Dedifferentiated amniotic fluid mesenchymal stem cell (primary cell): Measurements from ENCODE around the gene SLC48A1.

Experiments
- DNase-seq: peaks from one replicate; pipeline ENCODE4 v3.0.0-alpha.2; 2016; ENCODE audit errors: extremely low spot score

SLC48A1 gene

DNA sequence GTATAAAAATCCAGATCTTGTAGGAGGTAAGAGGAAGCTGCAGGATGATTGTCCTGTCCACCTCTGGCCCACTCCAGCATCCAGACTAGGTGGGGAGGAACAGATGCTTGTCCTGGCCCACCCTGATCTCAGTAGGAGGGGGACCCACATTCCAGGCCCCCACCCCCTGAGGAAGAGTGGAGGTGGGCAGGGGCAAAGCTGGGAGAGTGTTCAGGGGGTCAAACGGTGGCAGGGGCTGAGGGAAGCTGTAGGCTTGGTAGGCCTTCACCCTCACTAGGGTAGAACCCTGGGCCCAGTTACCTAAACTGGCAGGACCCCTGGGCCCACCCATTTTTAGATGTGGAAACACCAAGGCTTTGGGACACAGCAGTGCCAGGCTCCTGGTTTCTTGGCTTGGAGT, 4.1 kb downstream of the SLC48A1 start:
- no peak for DNase-seq

DNA sequence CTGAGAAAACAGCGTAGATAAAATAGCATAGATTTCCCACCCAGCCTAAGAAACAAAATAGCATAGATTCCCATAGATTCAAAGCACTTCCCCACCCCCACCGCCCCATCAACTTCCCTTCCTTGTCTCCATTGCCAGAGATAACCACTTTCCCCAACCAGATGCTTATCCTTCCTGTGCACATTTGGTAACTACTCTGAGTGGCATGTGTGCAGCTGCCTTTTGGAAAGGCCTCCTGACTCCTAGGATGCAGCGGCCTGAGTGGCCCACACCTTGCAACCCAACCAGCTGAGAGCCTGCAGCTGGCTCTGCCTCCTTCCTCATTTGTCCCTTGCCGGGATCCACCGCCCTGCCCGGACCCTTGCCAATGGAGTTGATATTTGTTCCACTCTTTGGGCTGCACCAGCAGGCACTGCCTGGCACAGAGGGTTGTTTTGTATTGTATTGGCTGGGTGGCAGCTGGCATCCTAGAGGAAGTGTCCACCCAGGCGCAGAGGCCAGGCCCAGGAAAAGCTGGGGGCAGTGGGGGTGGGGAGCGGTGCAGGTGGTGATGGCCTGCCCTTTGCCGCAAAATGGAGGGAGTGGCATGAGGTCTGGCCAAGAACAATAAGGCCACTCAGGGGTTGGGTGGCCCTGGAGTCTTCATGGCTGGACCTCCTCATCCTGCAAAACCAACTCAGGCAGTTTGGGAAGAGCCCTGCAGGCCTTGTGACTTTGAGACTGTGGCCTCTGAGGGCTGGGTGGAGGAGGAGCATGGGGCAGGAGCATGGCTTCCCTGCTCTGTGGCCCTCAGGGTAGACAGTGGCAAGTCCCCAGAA, 4.9 kb downstream of the SLC48A1 start:
- no peak for DNase-seq

DNA sequence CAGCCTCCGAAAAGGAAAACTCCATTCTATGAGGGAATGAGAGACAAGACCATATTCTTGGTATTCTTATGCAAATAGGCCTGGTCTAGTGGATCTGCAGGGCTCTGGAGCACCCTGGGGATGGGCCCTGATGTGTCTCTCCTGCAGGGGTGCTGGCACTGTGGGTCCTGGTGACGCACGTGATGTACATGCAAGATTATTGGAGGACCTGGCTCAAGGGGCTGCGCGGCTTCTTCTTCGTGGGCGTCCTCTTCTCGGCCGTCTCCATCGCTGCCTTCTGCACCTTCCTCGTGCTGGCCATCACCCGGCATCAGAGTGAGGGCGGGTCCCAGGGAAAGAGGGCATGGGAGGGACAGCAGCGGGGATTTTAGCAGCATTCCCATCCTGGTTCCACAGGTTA, 5.8 kb downstream of the SLC48A1 start:
- no peak for DNase-seq

GRCh38 chr12:47779301-47779942, 6.4 kb downstream of the SLC48A1 start:
- peak; percentile 84 for DNase-seq

GRCh38 chr12:47779943-47780504, 7.0 kb downstream of the SLC48A1 start:
- no peak for DNase-seq

GRCh38 chr12:47781479-47782371, 8.7 kb downstream of the SLC48A1 start:
- no peak for DNase-seq

- no peak for DNase-seq
Measured at GRCh38 chr12:47782372-47782770, 9.3 kb downstream of the SLC48A1 start.

DNA sequence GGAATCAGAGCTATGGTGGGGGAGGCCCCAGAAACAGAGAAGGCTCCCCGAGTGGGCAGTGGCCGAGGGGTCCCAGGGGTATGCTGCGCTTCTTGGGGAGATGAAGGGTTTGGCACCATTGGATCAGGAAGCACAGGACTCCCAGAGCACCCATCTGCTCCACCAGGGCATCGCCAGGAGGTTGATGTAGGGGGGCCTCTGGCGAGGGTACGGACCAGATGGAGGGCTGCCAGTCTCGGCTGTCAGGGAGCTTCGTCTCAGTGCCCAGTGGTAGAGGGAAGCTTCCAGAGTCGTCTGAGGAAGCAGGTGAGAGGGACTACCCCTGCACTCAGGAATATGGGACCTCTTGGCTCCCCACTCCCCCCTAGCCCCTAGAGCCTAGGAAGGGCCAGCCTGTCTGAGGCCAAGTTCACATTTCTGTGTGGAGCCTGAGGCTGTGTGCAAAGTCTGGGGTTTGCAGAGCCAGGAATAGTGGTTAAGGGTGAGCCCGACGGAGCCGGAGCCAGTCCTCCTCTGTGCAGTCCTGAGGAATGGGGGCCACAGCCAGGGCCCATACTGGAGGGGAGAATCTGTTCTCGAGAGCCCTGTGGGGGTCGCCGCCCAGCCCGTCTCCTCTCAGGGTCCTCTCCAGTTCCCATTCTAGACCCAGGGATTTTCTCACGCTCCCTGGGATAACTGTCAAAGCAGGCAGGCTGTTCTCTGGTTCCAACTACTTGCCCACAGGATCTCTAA, 10.2 kb downstream of the SLC48A1 start:
- DNase-seq: no peak

DNA sequence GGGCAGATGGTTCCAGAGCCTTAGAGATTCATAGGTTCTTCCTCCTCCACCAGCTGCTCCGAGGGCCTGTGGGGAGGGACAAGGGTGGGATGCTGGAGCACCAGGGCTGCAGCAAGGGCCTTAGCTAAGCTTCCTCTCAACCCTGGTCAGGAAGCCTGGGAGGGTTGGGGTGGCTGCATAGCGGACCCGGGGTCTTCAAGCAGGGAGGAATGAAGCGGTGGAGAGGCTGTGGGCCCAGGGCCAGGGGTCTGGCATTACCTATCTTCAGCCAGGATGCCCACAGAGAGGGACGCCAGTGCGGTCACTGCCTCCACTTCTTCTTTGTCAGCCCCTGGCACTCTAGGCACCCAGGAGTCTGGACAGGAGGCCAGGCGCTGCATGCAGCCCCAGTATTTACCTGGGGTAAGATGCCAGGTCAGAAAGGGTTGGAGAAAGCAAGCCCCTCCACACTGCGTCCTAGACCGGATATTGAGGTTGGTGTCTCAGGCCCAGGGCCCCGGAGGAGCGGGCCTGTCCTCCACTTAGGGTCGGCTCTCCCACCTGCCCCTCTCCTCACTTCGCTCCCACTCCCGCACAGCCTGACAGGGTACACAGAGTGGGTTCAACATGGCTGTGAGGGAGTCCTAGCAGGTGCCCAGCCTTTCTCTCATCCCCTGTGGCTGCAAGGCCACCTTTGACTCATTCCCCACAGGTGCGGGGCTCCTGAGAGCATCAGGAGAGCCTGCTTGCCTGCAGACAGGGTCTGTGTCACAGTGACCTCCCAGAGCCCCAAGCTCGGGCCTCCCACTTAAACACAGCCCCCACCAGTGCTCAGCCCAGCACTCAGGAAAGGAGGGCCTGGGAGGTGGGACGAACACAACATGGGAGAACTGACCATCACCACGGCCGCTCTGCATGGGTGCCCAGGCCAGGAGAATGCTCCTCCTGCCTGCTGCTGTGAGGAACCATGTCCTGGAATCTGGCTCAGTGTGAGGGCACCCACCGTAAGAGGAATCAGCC, 11.1 kb downstream of the SLC48A1 start:
- no peak for DNase-seq

GRCh38 chr12:47785036-47785886, 12.2 kb downstream of the SLC48A1 start:
- no peak for DNase-seq

DNA sequence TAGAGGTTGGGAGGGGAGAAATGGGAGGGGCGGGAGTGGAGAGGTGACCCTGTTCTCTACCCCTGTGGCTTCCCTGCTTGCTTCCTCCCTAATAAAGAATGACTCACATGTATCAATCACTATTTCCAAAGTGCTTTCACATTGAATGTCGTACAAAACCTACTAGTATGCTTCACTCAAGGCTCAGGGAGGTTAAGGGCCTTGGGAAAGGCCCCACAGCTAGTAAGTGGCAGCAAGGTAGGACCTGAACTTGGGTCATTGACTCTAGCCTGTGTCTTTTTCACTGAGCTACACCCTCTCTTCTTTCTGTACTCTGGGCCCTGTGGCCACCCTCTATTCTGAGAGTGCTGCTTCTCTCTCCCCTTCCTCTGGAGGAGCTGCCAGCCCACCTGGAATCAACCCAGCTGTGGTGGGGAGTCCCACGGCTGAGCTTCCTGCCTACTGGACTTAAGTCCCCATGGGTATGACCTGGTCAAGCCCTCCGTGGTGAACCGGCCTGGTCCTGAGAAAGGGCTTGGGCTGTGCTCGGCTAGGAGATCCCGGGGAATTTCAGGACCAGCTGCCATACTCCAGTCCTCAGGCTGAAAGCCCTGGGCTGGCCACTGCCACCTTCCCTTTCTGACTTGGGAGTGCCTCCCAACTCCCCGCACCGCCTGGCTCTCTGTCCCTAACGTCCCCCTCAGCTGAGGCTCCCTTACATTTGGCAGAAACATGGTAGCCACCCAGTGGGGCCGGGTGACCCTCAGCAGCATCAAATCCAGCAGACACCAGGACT, 13.0 kb downstream of the SLC48A1 start:
- DNase-seq: no peak

- no peak for DNase-seq
Measured at GRCh38 chr12:47786662-47787280, 13.7 kb downstream of the SLC48A1 start.

GRCh38 chr12:47787596-47788319, 14.7 kb downstream of the SLC48A1 start:
- DNase-seq: no peak

DNA sequence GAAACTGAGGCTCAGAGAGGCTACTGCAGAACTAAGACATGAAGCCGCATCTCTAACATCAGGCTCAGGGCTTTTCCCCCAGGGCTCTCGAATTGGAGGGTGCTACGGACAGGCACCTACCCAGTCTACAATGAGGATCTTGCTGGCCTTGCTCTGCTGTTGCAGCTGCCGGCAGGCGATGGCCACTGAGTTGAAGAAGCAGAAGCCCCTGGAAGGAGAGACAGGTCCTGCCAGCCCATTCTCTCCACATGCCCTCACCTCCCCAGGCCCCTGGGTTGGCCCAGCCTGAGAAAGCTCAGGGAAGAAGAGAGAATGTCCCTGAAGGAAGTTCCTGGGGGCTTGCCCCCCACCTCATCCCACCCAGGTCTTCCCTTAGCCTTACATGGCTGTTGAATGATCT, 16.1 kb downstream of the SLC48A1 start:
- no peak for DNase-seq

GRCh38 chr12:47789712-47790489, 16.9 kb downstream of the SLC48A1 start:
- no peak for DNase-seq

GRCh38 chr12:47790676-47791350, 17.8 kb downstream of the SLC48A1 start:
- DNase-seq: no peak
